Duodenal mucosa (tissue), 2 donors: ENCODE results near the gene NAT8L.

Source experiments
- H3K27ac ChIP-seq: one replicate; pipeline ENCODE4 v1.7.0; 2013; ENCODE audit warnings: low read depth, low read length
- H3K27me3 ChIP-seq, 2 donors: one replicate each; pipeline ENCODE4 v1.7.0; 2013; ENCODE audit warnings: low read length in 2 of 2, control low read depth in 1 of 2; ENCODE audit not compliant: insufficient read depth in 2 of 2, control insufficient read depth in 1 of 2
- H3K36me3 ChIP-seq, 2 donors: one replicate each; pipeline ENCODE4 v1.7.0; 2013; ENCODE audit warnings: low read length in 2 of 2, control low read depth in 1 of 2; ENCODE audit not compliant: insufficient read depth in 2 of 2, control insufficient read depth in 1 of 2
- H3K4me1 ChIP-seq, 2 donors: one replicate each; pipeline ENCODE4 v1.7.0; 2013; ENCODE audit warnings: low read length in 2 of 2, control low read depth in 1 of 2; ENCODE audit not compliant: insufficient read depth in 2 of 2, control insufficient read depth in 1 of 2
- H3K4me3 ChIP-seq, 2 donors: one replicate each; pipeline ENCODE4 v1.7.0; 2013; ENCODE audit warnings: low read length in 2 of 2, low read depth in 1 of 2
- H3K9ac ChIP-seq, 2 donors: one replicate each; pipeline ENCODE4 v1.7.0; 2013; ENCODE audit warnings: low read length in 2 of 2, low read depth in 1 of 2
- H3K9me3 ChIP-seq, 2 donors: one replicate each; pipeline ENCODE4 v1.7.0; 2013; ENCODE audit warnings: low read length in 2 of 2, control low read depth in 1 of 2; ENCODE audit not compliant: control insufficient read depth in 1 of 2

The NAT8L gene

DNA sequence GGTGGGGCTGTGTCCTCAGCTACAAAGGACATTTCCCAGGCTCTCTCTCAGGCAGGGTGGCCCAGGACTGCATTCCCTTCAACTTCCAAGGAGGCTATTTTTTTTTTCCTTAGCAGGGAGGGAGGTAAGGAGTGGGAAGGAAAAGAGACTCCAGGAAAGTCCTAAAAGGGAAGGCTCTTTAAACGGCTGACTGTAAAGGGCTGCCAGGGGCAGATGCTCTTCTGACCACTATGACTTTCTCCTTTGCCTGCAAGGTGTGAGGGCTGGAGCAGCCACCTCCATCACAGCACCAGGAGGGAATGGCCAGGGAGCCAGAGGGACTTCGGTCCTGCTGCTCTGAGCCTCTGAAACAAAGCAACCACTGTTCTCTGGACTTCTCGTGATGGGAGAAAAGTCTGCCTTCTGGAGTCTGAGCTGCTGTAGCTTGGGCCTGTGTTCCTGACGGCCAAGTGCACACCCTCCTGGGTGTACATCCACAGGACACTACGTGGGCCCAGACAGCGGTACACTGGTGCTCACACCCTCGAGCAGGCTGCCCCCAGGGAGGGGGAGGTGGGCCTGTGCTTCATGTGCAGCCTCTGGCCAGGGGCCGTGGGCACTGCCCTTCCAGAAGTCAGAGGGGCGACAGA, 17.9 kb downstream of the NAT8L start:
- Histone ChIP-seq H3K4me3 (no peak overlapping the region), H3K27me3 (no peaks in the 10 kb centered on the region), H3K4me1 (no peaks in the 10 kb centered on the region), H3K9me3 (no peaks in the 10 kb centered on the region), H3K36me3 (no peaks in the 10 kb centered on the region), H3K9ac (no peak overlapping the region), H3K27ac (no peak overlapping the region)

GRCh38 chr4:2077537-2078460, 18.7 kb downstream of the NAT8L start:
- Histone ChIP-seq H3K4me1 (no peaks in the 10 kb centered on the region), H3K27ac (no peak overlapping the region), H3K9me3 (no peaks in the 10 kb centered on the region), H3K36me3 (no peaks in the 10 kb centered on the region), H3K9ac (no peak overlapping the region), H3K4me3 (no peak overlapping the region), H3K27me3 (no peaks in the 10 kb centered on the region)

- no peaks in the 10 kb centered on the region for H3K27me3 ChIP-seq
- no peaks in the 10 kb centered on the region for H3K9me3 ChIP-seq
- no peak overlapping the region for H3K27ac ChIP-seq
- H3K4me3 ChIP-seq, result no peak overlapping the region
- no peaks in the 10 kb centered on the region for H3K36me3 ChIP-seq
- no peaks in the 10 kb centered on the region for H3K4me1 ChIP-seq
- H3K9ac ChIP-seq, result no peak overlapping the region
Measured at GRCh38 chr4:2078584-2078983, 19.5 kb downstream of the NAT8L start.

DNA sequence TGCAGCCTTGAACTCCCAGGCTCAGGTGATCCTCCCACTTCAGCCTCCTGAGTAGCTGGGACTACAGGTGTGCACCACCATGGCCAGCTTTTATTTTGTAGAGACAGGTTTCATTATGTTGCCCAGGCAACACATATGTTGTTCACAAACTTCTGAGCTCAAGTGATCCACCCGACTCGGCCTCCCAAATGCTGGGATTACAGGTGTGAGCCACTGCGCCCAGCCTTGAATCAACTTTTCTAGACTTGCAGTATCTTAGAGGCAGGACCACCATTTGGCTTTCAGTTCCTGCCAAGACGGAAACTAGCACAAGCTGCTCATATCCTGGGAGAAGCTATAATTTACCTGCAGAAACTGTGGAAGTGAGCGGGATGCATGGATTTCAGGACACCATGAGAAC, 19.9 kb downstream of the NAT8L start:
- H3K9me3 ChIP-seq, result no peaks in the 10 kb centered on the region
- no peak overlapping the region for H3K27ac ChIP-seq
- no peaks in the 10 kb centered on the region for H3K4me1 ChIP-seq
- H3K4me3 ChIP-seq, result no peak overlapping the region
- no peaks in the 10 kb centered on the region for H3K27me3 ChIP-seq
- H3K9ac ChIP-seq, result no peak overlapping the region
- H3K36me3 ChIP-seq, result no peaks in the 10 kb centered on the region

DNA sequence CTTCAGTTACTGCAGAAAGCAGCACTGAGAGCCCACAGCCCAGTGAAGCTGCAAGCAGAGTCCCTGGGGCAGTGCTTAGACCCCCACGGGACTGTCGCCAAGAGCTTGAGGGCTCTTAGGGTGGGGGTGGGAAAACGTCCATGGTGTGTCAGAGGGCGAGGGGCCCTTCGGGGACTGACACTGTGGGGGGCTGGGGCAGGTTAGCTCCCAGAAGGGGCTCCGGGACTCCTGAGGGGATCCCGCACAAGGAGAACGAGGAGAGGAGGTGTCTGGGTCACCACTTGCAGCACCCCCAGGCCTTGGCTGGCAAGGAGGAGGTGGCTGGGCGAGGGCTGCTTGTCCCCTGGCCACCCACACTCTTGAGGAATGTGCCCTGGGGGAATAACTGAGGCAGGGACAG, 20.8 kb downstream of the NAT8L start:
- no peak overlapping the region for H3K9ac ChIP-seq
- H3K4me1 ChIP-seq, result no peaks in the 10 kb centered on the region
- H3K4me3 ChIP-seq, result no peak overlapping the region
- no peaks in the 10 kb centered on the region for H3K36me3 ChIP-seq
- no peaks in the 10 kb centered on the region for H3K9me3 ChIP-seq
- H3K27me3 ChIP-seq, result no peaks in the 10 kb centered on the region
- no peak overlapping the region for H3K27ac ChIP-seq

- Histone ChIP-seq H3K27me3 (no peaks in the 10 kb centered on the region), H3K9me3 (no peaks in the 10 kb centered on the region), H3K36me3 (no peaks in the 10 kb centered on the region), H3K27ac (no peak overlapping the region), H3K4me1 (no peaks in the 10 kb centered on the region), H3K4me3 (no peak overlapping the region), H3K9ac (no peak overlapping the region)
Measured at GRCh38 chr4:2080429-2081300, 21.5 kb downstream of the NAT8L start.

DNA sequence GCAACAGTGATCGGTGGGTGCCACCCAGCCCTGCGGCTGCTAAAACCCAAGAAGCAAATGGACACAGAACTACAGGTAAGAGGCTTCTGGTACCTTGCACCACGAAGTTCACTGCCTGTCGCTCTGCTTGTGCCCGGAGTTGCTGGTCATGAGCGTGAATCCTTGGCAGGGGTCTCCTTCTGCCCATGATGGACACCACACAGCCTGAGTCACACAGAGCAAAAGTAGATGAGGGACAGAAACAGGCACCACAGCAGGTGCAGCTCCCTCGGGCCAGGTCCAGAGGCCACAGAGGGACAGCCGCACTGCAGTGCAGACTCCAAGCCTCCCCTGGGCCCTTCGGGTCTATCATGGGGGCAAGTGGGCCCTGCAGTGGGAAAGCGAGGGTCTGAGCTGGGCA, 22.4 kb downstream of the NAT8L start:
- H3K27ac ChIP-seq, result no peak overlapping the region
- H3K27me3 ChIP-seq, result no peaks in the 10 kb centered on the region
- no peak overlapping the region for H3K4me3 ChIP-seq
- H3K4me1 ChIP-seq, result no peaks in the 10 kb centered on the region
- no peaks in the 10 kb centered on the region for H3K36me3 ChIP-seq
- no peaks in the 10 kb centered on the region for H3K9me3 ChIP-seq
- H3K9ac ChIP-seq, result no peak overlapping the region

- Histone ChIP-seq H3K27ac (no peak overlapping the region), H3K9ac (no peak overlapping the region), H3K4me3 (no peak overlapping the region), H3K36me3 (no peaks in the 10 kb centered on the region), H3K9me3 (no peaks in the 10 kb centered on the region), H3K4me1 (no peaks in the 10 kb centered on the region), H3K27me3 (no peaks in the 10 kb centered on the region)
Measured at GRCh38 chr4:2082118-2082517, 23.0 kb downstream of the NAT8L start.

- H3K9me3 ChIP-seq, result no peaks in the 10 kb centered on the region
- H3K36me3 ChIP-seq, result no peaks in the 10 kb centered on the region
- H3K4me1 ChIP-seq, result no peaks in the 10 kb centered on the region
- H3K27me3 ChIP-seq, result no peaks in the 10 kb centered on the region
- H3K4me3 ChIP-seq, result no peak overlapping the region
- no peak overlapping the region for H3K9ac ChIP-seq
- no peak overlapping the region for H3K27ac ChIP-seq
Measured at GRCh38 chr4:2082627-2083026, 23.5 kb downstream of the NAT8L start.
